Hematopoietic multipotent progenitor cell treated with erythropoietin and hydrocortisone succinate and interleukin-3 and kit ligand, for 6 days (in vitro differentiated cells): ENCODE measurements around the gene MAP3K14.

Source experiments
- DNase-seq: peaks from one replicate; pipeline ENCODE4 v3.0.0-alpha.2; 2015

Gene MAP3K14

DNA sequence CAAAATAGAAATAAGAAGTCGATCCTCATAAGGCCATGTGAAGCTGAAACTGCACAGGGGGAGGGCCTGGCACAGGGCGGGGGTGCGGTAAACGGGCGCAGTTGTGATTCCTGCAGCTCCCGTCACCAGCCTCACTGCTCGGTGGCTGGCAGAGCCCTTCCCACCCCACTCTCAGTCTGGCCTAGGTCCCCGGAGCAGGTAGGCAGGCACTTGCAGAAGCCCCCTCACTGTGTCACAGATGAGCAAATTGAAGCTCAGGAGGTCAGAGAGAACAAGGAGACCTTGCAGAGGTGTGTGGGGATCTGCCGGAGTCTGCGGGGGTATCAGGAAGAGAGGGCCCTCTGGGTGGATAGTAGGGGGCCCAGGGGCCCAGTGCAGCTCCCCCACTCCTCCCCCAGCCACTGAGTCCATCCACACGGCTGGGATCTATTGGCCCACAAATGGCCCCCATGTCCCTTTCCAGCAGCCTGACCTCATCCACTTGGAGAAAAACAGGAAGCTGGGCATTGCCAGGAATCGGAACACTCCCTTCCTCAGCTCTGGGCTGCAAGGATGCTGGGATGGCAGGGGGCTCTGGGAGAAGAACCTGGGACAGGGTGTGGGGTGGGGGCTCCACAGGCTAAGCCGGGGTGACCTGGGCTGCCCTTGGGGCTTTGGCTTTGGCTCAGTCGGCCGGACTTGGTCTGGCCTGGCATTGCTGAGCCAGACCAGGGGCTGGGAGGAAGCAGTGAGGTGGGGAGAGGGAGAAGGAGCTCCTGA, 21.4 kb upstream of the MAP3K14 start:
- no peak for DNase-seq

DNA sequence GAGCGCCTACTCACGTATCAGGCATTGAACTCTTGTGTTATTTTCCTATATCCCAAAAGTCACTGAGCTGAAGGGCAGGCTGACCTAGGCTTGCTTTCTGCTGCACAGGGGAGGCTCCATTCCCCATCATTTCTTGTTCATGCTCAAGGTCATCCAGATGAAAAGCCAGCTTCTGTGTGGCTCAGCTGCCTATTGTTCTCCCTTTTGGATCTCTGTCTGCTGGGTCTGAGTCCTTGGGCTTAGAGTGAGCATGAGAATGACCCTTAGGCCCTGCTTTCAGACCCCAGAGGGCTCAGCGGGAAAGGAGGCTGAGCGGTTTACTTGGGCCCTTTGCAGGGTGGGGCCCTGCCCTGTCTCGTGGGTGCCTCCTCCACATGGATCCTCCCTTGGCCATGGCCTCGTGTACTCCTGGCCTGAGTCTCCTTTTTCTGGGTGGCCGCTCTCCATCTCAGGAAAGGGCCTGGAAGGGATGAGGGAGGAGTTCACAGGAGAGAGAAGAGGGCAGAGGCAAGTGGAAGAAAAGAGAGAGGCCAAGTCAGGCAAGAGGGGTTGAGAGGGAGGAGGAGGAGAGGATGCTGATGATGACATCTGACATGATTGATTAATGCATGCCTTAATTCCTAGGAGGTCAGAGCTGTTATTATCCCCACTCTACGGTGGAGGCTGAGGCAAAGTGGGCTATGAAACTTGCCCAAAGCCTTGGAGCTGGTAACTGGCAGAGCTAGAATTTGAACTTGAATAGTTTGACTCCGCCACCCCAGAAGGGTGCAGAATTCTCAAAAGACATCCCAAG, 19.8 kb upstream of the MAP3K14 start:
- DNase-seq = no peak

DNA sequence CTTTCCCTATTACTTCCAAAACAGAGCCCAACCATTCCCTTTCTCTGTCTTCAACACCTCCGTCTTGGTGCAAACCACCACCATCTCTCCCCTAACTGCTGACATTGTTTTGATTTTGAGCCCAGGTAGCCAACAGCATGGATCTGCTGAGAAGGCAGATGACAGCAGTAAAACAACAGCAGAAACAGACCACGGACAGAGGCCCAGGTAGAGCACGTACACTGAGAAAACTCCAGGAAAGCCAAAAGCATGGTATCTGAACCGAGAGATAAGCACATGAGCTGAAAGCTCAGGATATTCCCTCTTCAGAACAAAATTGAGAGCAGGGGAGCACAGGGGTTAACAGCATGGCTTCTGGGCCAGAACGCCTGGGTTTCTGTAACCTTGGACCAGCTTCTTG, 18.9 kb upstream of the MAP3K14 start:
- DNase-seq = no peak

DNA sequence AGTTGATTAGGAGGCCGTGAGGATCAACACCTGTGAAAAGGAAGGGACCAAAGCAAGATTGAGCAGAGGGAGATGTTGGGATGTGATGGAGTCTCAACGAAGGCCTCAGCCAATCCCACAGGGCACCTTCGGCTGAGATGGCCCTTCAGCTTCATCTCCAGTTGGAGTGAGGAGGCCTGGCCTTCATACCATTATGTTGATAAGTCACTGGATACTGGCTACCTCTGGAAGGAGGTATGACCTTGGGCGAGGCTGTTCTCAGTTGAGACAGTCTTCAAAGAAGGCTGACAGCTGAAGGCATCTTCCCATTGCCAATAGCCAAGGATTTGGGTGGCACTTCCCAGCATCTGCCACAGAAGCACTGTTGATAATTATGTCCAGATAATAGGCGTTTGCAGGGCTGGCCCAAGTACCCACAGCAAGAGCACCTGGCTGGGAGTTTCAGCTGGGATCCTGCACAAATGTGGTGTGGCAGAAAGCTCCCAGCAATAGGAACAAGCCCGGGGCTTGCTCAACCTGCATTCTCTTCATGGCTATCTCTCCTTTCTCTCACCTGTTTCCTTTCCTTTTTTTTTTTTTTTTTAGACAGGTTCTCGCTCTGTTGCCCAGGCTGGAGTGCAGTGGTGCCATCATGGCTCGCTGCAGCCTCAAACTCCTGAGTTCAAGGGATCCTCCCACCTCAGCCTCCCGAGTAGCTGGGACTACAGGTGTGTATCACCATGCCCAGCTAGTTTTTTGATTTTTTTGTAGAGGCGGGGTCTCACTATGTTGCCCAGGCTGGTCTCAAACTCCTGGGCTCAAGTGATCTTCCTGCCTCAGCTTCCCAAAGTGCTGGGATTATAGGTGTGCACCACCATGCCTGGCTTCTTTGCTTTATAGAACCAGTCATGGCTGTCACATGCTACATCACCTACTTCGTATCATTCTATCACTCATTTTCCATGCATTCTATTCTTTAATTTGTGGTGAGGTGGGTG, 18.2 kb upstream of the MAP3K14 start:
- no peak for DNase-seq

DNA sequence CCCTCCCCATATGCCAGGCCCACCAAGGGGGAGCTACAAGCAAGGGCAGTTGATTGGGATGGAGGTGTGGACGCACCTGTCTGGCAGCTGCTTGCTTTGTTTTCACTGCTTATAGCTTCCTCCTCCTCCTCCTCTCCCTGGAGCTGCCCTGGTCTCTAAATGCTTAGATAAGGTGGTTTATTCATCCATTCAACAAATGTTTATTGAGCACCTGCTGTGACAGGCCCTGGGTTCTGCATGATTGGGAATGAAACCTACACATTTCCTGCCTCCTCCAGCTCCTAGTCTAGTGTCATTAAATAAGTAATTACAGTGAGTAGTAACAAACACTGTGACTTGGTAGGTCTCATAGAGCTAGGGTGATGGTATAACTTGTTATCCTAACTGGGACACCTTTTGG, 17.4 kb upstream of the MAP3K14 start:
- no peak for DNase-seq

DNA sequence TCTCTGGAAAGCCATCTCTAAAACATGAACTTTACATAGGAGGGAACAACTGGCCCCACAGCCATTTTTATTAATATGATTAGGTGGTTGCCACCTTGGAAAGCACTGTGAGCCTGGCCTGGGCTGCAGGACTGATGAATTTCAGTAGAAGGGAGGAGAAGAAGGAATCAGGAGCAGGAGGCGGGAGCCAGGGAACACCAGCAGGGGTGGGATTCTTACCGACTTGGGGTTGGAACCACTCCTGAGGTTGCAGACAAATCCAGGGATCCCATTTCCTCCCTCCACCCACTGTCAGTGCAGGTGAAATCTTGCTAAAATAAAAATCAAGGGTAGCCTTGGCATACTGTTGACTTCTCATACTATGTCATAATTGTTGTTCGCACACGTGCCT, 16.9 kb upstream of the MAP3K14 start:
- no peak for DNase-seq

DNA sequence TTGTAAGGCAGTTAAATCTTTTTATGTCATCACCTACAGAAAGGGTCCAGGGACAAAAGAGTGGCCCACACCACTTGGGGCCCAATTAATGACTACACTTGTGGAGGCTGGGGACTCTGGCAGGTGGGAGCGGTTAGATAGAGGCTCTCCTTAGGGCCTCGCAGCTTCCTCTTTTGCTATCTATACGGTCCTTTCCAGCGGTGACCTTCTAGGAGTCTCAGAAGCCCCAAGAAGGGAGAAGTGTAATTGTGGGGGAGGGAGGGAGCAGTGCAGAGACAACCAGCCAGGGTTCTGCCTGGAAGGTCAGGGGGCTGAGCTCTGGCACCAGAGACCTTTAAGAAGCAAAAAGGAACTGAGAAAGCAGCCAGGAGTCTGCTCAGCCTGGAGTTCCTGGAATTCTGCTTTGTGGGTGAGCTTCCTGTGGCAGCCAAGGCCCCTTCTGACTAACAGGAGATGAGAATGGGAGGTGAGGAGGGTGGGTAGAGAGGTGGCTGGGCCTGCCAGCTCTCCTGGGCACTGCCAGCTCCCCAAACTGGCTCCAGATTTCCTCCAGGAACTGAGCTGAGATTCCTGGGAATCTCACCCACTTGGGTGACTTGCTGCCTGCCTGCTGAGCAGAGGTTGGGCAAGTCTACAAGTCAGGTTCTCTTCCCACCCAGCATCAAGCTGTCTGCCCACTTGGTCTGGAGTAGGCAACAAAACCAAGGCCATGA, 16.3 kb upstream of the MAP3K14 start:
- DNase-seq = peak; percentile 93

DNA sequence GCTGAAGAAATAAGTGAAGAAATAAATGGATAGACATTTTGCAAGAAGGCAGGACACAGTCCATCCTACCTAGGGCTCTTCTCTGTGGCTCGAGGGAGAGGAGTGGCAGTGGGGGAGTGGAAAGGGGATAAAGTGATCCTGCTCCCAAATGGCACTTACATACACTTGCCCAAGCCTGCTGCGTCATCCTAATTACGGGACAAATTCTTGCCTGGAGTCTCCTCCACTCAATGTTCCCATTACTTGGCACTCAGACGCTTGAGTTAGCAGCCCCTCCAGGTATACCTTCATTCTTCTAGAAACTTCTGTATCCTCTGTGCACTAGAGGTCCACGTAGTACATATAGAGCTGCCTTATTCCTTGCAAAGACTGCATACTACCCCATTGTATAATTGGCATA, 15.7 kb upstream of the MAP3K14 start:
- DNase-seq = no peak

DNA sequence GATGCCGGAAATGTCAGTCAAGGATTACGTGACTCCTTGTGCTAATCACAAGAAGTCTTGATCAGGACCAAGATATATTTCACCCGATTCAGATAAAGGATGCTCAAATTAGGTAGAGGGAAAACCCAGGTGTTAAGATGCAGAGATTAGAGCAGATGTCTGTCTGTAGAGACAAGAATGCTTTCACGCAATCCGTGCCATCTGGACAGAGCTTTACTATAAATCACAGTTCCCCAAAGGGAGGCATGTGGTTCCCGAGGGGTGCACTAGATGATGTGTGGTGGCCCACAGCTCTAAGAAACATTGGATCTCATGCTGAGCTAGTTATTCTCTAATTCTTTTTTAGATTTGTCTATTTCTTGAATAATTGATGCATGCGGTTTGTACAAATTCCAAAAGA, 9.8 kb upstream of the MAP3K14 start:
- no peak for DNase-seq

DNA sequence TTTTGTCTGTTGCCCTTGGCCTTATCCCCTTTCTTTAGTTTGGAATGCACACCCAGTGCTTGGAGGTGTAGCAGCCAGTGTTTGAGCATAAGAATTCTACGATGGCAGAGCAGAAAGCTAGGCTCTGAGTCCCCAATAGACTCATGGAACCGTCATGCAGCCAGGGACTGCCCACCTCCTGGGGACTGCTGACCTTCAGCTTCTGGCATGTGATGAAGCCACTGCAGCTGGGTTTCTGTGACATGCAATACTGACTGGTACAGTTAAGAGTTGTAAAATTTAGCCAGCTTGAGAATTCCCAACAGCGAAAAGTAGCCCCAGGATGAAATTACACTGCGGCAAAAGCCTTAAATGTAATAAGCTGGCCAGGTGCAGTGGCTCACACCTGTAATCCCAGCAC, 9.0 kb upstream of the MAP3K14 start:
- DNase-seq = no peak

DNA sequence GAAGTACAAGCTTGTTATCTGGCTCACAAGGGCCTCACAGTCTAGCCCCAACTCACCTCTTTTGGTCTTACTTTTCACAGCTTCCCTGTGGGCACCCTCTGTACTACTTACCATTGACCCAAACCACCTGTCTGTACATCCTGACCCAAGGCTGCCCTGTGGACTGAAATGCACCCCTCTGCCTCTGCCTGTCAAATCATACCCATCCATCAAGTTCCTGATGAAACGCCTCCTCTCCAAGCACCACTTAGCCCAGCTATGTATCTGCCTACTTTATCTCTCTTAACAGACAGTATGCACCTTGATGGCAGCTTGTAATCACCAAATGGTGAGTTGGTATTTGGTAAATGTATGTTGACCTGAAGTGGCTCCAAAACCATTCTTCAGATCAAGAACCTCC, 7.5 kb upstream of the MAP3K14 start:
- no peak for DNase-seq

DNA sequence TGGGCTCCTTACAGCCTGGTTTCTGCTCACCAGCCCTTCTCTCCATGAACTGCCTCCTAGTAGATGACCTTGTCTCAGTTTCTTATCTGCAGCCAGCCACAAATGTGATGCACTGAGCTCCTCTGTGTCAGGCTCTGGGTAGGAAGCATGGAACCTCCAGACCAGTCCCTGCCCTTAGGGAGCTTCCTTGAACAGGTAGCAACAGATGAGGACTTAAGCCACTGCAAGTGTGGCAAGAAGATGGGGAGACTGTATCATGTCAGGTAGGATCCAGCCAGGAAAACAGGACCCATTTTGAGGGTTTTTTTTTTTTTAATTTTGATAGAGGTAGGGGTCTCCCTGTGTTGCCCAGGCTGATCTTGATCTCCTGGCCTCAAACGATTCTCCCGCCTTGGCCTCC, 5.3 kb upstream of the MAP3K14 start:
- no peak for DNase-seq

DNA sequence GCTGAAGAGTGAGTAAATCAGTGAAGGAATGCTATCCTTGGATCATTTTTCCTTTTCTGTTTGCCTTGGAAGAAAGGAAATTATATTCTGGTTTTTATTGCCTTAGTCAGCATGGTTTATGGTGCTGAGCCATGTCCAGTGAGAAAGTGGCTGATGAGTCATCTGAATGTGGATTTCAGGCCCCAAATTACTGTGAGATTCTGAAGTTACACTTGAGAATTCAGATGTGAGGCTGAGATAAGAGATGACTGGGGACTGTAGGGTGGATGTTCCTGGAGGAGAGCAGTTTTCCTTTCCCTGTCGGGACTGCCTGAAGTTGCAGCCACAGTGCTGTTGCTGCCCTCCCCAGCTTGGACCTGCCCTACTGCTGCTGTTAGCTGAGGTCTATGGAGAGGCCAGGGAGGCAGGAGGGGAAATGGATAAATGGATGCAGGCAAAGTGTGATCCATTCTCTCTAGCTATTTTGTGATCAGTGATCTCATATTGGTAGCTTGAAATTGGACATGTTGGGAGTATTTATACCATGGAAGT, 4.2 kb upstream of the MAP3K14 start:
- peak; percentile 53 for DNase-seq

DNA sequence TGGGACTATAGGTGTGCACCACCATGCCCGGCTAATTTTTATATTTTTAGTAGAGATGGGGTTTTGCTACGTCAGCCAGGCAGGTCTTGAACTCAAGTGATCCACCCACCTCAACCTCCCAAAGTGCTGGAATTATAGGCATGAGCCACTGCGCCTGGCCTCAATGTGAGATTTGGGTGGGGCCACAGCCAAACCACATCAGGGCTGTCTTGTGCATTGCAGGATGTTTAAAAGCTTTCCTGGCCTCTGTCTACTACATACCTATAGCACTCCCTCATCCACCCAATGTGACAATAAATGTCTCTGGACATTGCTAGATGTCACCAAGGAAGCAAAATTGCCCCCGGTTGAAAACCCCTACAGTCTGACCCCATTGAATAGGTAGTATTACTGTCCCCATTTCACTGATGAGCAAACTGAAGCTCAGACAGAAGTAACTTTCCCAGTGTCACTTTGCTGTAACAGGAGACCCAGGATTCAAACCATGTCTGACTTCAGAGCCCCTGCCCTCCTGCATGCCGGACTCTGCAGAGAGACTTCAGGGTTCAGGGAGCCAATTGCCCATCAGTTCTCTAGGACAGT, 3.6 kb upstream of the MAP3K14 start:
- no peak for DNase-seq

DNA sequence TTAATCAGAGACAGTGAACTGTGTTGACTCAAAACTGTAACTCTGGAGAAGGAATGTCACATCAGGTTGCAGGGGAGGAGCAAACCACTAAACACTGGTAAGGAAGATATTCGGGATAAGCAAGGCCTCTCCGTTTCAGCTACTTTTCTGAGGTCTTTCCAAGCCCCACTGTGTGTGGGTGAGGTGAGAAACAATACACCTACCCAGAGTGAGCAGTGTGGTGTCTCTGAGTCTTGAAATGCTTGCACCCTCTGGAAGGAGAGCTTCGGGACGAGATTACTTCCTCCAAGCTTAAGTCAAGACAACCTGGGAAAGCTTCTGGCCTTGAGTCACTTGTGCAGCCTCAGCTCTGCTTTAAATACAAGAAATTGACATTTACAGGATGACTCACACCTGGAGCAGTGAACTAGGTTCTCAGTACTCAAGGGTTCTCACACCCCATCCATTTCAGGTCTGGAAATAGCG, 2.5 kb upstream of the MAP3K14 start:
- DNase-seq = no peak

DNA sequence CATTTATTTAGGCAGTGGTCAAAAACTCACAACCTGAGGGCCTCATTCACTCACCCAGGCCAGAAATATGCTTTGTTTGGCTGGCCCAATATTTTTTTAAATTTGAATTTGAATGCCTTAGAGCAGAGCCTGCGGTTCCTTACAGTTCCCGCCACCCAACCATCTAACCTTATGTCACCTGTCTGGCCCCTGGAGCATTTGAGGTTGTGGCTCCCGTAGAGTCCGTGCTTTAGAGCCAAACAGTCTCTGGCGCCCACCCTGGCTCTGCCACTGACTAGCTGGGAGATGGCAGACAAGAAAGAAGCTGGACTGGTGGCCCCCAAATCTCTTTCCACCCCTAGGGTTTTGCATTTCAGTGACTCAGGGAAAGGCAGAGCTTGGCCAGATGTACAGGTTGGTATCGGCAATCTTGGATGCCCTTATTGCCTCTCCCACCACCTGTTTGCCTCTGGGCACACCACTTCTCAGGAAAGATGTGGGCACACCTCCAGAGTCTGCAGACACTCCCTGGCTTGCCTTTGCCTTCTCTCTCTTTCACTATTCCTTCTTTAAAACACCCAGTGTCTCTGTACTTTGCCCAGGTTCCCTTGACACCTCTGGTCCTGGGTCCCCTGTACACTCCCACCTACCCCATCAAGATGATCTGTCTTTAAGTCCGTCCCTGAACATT, 1.9 kb upstream of the MAP3K14 start:
- no peak for DNase-seq

DNA sequence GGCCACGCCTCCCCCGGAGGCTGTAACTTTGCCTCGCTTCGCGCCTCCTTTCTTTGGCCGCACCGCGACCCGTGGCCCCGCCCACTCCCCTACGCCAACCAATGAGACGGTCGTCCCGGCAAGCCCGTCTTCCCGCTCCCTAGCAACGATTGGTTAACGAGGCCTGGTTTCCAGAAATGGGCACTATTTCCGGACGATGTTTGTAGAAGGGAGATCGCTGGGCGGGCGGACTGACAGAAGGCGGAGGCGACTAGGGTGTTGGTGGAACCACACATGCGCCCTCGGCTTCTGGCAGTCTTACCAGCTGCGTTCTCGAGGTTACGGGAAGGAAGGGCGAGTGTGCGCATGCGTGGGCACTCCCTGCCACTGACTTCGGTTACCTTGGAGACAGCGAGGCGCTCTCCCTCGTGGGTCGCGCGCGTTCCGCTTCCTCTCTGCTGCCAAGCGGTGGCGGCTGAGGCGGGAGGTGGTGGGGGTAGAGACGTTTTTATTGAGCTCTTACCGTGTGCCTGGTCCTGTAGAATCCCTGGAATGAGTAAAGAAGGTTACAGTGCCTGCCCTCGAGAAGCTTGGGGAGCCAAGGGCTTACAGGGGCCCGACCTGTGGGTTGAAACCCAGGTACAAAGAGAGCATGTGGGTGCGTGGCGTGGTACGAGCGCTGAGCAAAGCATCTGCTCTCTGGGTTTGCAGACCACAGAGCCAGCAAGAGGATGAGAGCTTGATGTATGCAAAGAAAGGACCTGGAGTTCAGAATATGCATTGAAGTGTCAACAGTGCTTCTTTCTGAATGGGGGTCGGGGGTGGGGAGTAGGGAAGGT, 500 bp upstream of the MAP3K14 start:
- peak; percentile 100 for DNase-seq

DNA sequence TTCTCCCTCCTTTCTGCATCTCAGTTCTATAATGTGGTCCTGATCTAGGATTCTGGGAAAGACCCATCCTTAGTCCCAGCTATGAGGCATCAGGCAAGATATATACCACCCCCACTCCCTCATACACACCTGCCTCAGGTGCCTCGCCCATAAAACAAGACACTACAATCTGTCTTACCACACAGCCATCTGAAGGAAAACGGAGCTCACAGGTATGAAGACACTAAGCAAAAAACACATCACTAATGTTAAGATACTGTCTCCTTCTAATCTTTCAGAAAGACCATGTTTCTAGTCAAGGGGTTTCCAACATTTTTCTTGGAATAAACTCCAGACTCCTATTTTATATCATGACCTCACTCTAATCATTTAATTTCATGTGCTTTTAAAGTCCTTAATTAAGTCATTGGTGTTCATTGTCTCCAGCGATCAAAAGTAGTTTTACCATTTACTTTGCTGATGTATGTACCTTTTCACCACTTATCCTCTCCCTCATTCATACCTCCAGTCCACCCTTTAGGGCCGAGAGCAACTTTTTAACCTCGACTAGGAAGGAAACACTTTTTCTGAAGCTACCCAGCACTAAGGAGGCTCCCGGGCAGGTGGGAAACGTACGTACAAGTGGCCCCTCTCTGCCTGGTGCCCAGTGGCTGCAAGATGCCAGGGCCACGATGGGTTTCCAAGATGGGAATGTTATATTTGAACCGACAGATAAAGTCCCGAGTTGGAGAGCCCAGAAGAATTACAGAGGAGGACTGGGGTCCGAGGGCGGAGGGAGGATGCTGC, 979 bp downstream of the MAP3K14 start:
- DNase-seq = no peak
